Stomach (tissue), 4 donors: ENCODE data around the gene GALNS.

Experiments used
- CTCF ChIP-seq, 7 experiments: fragments of 450-650 bp in 4 of 7; fragments of 200-600 bp in 3 of 7; sonication (generic) in 3 of 7; IDR thresholded peaks; one replicate each; pipeline ENCODE4 v1.5.1; 2016 to 2019; ENCODE audit warnings: antibody characterized with exemption in 7 of 7, control low read depth in 2 of 7, mild to moderate bottlenecking in 1 of 7
- EP300 ChIP-seq: sonication (generic); formaldehyde crosslinking; IDR thresholded peaks from one replicate; pipeline ENCODE4 v1.6.1; 2017; ENCODE audit warnings: antibody characterized with exemption
- POLR2A ChIP-seq, 4 donors: fragments of 450-650 bp; IDR thresholded peaks; one replicate each; pipeline ENCODE4 v1.6.1; 2016; ENCODE audit warnings: antibody characterized with exemption in 4 of 4, control low read depth in 2 of 4, mild to moderate bottlenecking in 1 of 4, moderate library complexity in 1 of 4
- POLR2AphosphoS5 ChIP-seq, 3 donors: sonication (generic); formaldehyde crosslinking; IDR thresholded peaks; one replicate each; pipeline ENCODE4 v1.6.1; 2016; ENCODE audit warnings: antibody characterized with exemption in 3 of 3

- no peak for TF ChIP-seq CTCF (IDR thresholded peaks at IDR 0.05)
- TF ChIP-seq POLR2A (IDR thresholded peaks at IDR 0.05): no peak
- no peak for TF ChIP-seq POLR2AphosphoS5 (IDR thresholded peaks at IDR 0.05)
- no peak for TF ChIP-seq EP300
These were observed 22.1 kb downstream of the GALNS start for GRCh38 chr16:88834670-88835069.
